GM18867 (cell line): ENCODE measurements around the gene QSOX1.

Experiments used
- ATAC-seq: cut with Tn5 transposase; IDR thresholded peaks from one replicate; pipeline ENCODE4 v1.9.1; 2021; ENCODE audit warnings: mild to moderate bottlenecking, moderate library complexity; ENCODE audit not compliant: unreplicated experiment

Gene QSOX1

GRCh38 chr1:180248731-180249681, 94.3 kb downstream of the QSOX1 start:
- ATAC-seq = no peak

GRCh38 chr1:180249725-180250498, 95.2 kb downstream of the QSOX1 start:
- ATAC-seq = no peak

- no peak for ATAC-seq
Measured at GRCh38 chr1:180250499-180250770, 95.8 kb downstream of the QSOX1 start.

GRCh38 chr1:180250883-180251509, 96.3 kb downstream of the QSOX1 start:
- no peak for ATAC-seq

- ATAC-seq = no peak
Measured at GRCh38 chr1:180251526-180252305, 97.0 kb downstream of the QSOX1 start.

- ATAC-seq = peak; percentile 64
Measured at GRCh38 chr1:180252638-180253536, 98.2 kb downstream of the QSOX1 start.
